NCI-H1048 (cell line): ENCODE measurements around the gene IGFL4.
A peak's percentile ranks its signal among the peaks of the same experiment; 100 is the strongest.

Experiments used
- DNase-seq: peaks from one replicate; lab custom pipeline; 2025; lab: John Stamatoyannopoulos, UW

Gene IGFL4

DNA sequence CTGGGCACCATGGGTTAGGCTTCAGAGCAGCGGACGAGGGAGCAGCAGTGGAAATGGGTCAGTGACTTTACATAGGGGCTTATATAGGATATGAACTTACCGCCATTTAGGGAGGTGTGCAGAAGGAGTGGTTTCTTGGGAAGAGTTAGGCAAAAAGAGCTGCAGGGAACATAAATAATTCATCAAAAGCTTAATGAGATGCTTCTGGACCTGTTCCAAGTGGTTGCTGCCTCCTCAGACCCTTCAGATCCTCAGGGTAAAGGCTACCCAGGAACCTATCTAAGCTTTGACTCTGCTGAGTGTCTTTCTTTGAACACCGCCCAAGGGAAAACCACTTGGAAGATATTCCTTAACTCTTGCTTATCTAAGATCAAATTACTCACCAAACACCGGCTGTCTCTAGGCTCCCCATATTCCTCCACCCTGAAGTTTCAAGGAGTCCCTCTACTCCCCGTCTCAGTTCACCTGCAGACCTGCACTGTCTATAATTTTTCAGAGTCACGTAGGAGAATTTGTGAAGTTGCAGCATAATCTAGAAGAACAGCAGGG is at the start of gene IGFL4:
Gene IGFL4 (minus strand): TSS at position 51 of the 549 bp plus-strand sequence. CDS start 40 bp downstream, at position 11.
- DNase-seq: no peak

- DNase-seq: no peak
Observed at GRCh38 chr19:46090444-46090843, 49.6 kb upstream of the IGFL4 start.

DNA sequence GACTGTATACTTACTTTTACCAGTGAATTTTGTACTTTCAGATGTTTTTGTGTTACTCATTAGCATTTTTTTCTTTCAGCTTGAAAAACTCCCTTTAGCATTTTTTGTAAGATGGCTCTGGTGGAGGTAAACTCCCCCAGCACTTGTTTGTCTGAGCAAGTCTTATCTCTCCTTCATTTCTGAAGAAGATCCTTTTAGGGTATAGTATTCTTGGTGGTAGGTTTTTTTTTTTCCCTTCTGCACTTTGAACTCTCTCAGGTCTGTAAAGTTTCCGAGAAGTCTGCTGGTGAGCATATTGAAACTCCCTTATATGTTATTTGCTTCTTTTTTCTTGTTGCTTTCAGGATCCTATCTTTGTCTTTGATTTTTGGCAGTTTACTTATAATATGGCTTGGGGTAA is 48.6 kb upstream of the IGFL4 start:
- no peak for DNase-seq

DNA sequence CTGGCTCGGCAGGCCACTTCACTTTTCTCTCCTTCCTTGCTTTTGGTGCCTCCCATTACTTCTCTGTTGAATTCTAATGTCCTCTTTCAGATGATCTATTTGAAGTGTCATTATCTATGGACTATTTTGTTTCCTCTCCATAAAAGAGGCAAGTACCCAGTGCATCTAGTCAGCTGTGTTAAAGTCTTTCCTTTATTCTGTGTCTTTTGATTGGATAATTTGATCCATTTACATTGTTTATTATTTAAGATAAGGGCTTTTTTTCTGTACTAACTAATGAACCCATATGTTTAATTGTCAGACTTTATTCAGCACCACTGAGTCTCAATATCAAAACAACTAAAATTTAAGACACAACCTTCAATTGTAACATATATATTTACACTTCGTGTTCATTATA is 47.3 kb upstream of the IGFL4 start:
- DNase-seq: no peak

GRCh38 chr19:46085888-46086287 is 45.1 kb upstream of the IGFL4 start:
- no peak for DNase-seq

DNA sequence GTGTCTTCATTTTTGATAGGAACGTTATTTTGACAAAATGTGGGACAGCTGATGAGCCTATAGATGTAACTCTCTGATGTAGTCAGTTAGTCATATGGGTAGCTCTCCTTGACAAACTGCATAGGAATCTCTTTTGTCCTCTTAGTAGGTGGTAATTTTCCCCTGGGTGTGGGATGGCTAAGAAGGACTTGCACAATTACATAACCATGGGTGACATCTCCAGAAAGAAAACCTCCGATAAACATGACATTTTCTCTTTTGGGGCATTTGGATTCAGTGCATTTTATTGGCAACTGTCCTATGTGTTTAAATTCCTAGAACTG is 41.9 kb upstream of the IGFL4 start:
- DNase-seq: no peak

GRCh38 chr19:46081928-46082727 is 41.3 kb upstream of the IGFL4 start:
- no peak for DNase-seq

DNA sequence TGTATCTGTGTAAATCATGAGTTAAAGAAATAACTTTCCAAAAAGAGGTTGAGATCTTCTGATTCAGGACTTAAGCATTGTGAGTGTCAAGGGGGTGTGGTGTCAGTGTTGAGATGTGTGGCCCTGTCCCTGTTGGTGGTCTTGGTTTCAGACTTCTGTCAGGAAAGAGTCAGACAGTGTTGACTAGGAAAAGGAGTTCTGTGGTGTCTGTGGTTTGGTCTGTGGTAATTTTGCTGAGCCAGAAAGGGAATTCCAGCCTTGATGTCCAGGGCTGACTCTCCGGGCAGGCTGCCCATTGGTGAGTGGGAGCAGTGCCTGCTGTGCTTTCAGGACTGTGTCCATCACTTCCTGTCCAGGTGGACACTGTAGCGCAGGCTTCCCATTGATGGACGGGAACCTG is 39.8 kb upstream of the IGFL4 start:
- no peak for DNase-seq

- no peak for DNase-seq
Observed at GRCh38 chr19:46079576-46079975, 38.8 kb upstream of the IGFL4 start.

- peak; percentile 1 for DNase-seq
Observed at GRCh38 chr19:46078573-46079332, 38.0 kb upstream of the IGFL4 start.

- no peak for DNase-seq
Observed at GRCh38 chr19:46077815-46078167, 37.0 kb upstream of the IGFL4 start.

GRCh38 chr19:46076951-46077814 is 36.4 kb upstream of the IGFL4 start:
- DNase-seq: peak; percentile 1

GRCh38 chr19:46076031-46076880 is 35.5 kb upstream of the IGFL4 start:
- DNase-seq: no peak

- no peak for DNase-seq
Observed at GRCh38 chr19:46073268-46073922, 32.6 kb upstream of the IGFL4 start.

DNA sequence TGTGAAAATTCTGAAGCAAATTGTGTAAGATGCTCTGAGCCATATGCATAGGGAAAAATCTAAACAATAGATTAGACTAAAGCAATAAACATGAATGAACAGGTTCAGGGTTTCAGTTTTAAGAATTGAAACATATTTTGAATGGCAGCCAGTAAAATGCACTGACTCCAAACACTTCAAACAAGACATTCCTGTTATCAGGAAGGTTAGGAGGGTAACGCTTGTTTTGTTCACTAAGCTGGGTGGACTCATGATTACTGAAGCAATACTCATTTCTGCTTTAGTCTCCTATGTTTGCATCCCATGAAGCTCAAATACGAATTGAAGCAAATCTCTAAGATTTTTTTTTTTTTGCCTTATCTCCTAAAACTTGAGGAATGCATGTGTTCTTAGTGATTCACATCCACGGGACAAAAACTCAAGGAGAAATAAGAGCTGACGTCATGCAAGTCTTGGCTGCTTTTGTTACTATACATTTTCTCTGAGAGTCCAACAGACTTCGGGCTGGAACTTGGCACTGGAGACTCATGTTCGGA is 29.1 kb upstream of the IGFL4 start:
- DNase-seq: no peak

DNA sequence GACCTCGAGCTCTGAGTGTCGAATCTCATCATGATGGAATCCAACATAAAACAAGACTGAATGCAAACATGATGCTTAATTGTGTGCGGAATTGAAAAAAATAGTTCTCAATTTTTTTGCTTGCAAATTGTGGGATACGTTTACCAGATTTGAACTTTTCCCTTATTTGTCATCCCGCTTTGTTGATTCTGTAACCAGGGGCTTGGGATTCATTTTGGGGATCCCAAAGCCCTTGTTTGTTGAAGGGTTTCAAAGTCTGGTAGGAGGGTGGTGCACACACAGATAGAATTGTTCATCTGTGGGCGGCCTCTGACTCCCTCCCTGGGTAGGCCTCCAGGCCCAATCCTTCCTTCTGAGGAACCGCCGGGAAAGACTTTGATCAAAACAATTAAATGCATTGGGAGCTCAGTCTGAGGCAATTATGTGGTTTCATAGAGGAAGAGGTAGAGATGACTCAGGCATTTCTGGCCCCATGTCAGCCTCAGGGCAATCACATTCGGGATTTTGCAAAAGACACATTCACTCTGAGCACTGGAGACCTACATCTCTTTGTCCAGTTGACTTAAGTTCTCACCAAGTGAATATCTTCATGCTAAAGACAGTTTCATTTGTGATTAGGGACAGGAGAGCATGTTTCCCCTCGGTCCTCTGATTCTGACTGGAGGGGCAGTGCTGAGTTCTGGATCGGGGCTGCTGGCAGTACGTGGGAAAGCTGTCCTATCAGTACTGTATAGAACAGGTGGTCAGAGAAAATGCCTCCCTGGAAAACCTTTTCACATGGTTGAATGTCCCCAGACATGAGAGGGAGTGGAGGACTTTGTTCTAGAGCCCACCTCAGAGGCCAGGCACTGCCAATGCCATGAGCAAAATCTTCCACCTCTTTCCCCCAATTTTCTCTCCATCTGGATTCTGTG is 27.8 kb upstream of the IGFL4 start:
- no peak for DNase-seq

DNA sequence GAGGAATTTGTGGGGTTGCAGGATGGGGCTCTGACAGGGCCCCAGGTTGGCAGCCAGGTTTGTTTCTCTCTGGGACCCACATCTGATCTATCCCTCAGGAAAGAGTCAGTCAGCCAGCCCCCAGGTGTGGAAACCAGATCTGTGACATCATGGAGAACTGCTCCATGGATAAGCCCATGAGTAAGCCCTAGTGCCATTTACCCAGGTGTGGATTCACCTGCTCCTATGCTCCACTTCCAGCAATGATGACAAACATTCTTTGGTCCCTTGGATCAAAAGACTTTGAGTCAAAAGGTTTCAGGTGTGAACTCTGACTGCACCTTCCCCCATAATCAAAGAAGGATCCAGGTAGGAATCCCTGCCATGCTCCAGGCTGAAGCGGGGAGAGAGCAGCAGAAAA is 26.9 kb upstream of the IGFL4 start:
- DNase-seq: no peak

DNA sequence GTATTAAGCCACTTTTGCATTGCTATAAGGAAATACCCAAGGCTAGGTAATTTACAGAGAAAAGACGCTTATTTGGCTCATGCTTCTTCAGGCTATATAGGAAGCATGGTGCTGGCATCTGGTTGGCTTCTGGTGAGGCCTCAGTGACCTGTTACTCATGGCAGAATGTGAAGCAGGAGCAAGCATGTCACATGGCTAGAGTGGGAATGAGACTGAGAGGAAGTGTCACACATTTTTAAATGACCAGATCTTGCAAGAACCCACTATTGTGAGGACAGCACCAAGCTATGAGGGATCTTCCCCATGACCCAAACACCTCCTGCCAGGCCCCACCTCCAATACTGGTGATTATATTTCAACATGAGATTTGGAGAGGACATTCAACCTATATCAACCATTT is 25.7 kb upstream of the IGFL4 start:
- no peak for DNase-seq

GRCh38 chr19:46065486-46066071 is 24.8 kb upstream of the IGFL4 start:
- DNase-seq: no peak
